Calu3 (cell line): ENCODE results near the gene LSAMP. TPM values are rescaled to one million over a fixed set of nuclear protein-coding genes. Genes with fewer than 3 reads are reported as not detected.

Experiments
- BruUV-seq: library from RNA; stranded (reverse); fragments of 400-500 nt; replicated peaks from 2 replicates; lab custom pipeline; 2021; lab: Mats Ljungman, UMichigan
- CTCF ChIA-PET: fragments of 300-600 bp; sonication (Branson Sonifier 250); formaldehyde crosslinking; loops from one replicate; lab custom pipeline; 2022; ENCODE audit warnings: antibody characterized with exemption; lab: Charles Lee
- DNase-seq: peaks from one replicate; pipeline ENCODE4 v3.0.0; 2022
- H3K27ac Mint-ChIP-seq: one replicate; pipeline ENCODE4 v1.8.0; 2022; ENCODE audit warnings: mixed read lengths; ENCODE audit not compliant: unreplicated experiment
- H3K27me3 Mint-ChIP-seq: one replicate; pipeline ENCODE4 v1.8.0; 2022; ENCODE audit warnings: mixed read lengths; ENCODE audit not compliant: unreplicated experiment
- H3K36me3 Mint-ChIP-seq: one replicate; pipeline ENCODE4 v1.8.0; 2022; ENCODE audit warnings: mild to moderate bottlenecking, moderate library complexity, mixed read lengths; ENCODE audit not compliant: insufficient read depth, unreplicated experiment
- H3K4me1 Mint-ChIP-seq: one replicate; pipeline ENCODE4 v1.8.0; 2022; ENCODE audit warnings: mild to moderate bottlenecking, low read depth, mixed read lengths; ENCODE audit not compliant: unreplicated experiment
- H3K4me3 Mint-ChIP-seq: one replicate; pipeline ENCODE4 v1.8.0; 2022; ENCODE audit warnings: mild to moderate bottlenecking, low read depth, moderate library complexity, mixed read lengths; ENCODE audit not compliant: unreplicated experiment
- H3K9me3 Mint-ChIP-seq: one replicate; pipeline ENCODE4 v1.8.0; 2022; ENCODE audit warnings: low read depth, mixed read lengths; ENCODE audit not compliant: unreplicated experiment
- CTCF ChIP-seq: fragments of 200-600 bp; IDR thresholded peaks from one replicate; pipeline ENCODE4 v1.8.0; 2022; ENCODE audit warnings: antibody characterized with exemption; ENCODE audit not compliant: unreplicated experiment
- intact Hi-C: fragments of 100-400 bp; cut with micrococcal nuclease; formaldehyde crosslinking; loops from one replicate; pipeline ENCODE4 v1.10.0; 2022; ENCODE audit not compliant: unreplicated experiment
- total RNA-seq: library from RNA; stranded (reverse); gene quantifications from 2 replicates; pipeline ENCODE4 v1.2.3, GENCODE V29; 2022

The LSAMP gene
- total RNA-seq, 1 experiment from 2014 or later, result 0.90 TPM

- intact Hi-C loops, result no loop called here
- H3K36me3 Mint-ChIP-seq, result no peaks in the 10 kb centered on the region
- no peak overlapping the region for H3K27ac Mint-ChIP-seq
- H3K27me3 Mint-ChIP-seq, result no peaks in the 10 kb centered on the region
- H3K9me3 Mint-ChIP-seq, result no peaks in the 10 kb centered on the region
- H3K4me3 Mint-ChIP-seq, result no peak overlapping the region
- H3K4me1 Mint-ChIP-seq, result no peaks in the 10 kb centered on the region
- no peak for DNase-seq
- TF ChIP-seq CTCF, result no peak
- BruUV-seq, result no TSS peak
- CTCF ChIA-PET, result no interaction called here
These were observed 202.5 kb downstream of the LSAMP start for GRCh38 chr3:116242825-116243224.

GRCh38 chr3:116241677-116242076, 203.6 kb downstream of the LSAMP start:
- Mint-ChIP-seq H3K27ac (no peak overlapping the region), H3K36me3 (no peaks in the 10 kb centered on the region), H3K9me3 (no peaks in the 10 kb centered on the region), H3K4me3 (no peak overlapping the region), H3K27me3 (no peaks in the 10 kb centered on the region), H3K4me1 (no peaks in the 10 kb centered on the region)
- CTCF ChIA-PET, result no interaction called here
- BruUV-seq, result no TSS peak
- no peak for TF ChIP-seq CTCF
- no peak for DNase-seq
- intact Hi-C loops, result no loop called here

- Mint-ChIP-seq H3K27me3 (no peaks in the 10 kb centered on the region), H3K9me3 (no peaks in the 10 kb centered on the region), H3K4me3 (no peak overlapping the region), H3K27ac (no peak overlapping the region), H3K4me1 (no peaks in the 10 kb centered on the region), H3K36me3 (no peaks in the 10 kb centered on the region)
- no peak for TF ChIP-seq CTCF
- BruUV-seq, result no TSS peak
- DNase-seq, result no peak
- intact Hi-C loops, result no loop called here
- CTCF ChIA-PET, result no interaction called here
These were observed 205.0 kb downstream of the LSAMP start for GRCh38 chr3:116240261-116240660.

- no peak for TF ChIP-seq CTCF
- intact Hi-C loops, result no loop called here
- CTCF ChIA-PET, result no interaction called here
- Mint-ChIP-seq H3K4me1 (no peaks in the 10 kb centered on the region), H3K4me3 (no peak overlapping the region), H3K36me3 (no peaks in the 10 kb centered on the region), H3K9me3 (no peaks in the 10 kb centered on the region), H3K27ac (no peak overlapping the region), H3K27me3 (no peaks in the 10 kb centered on the region)
- BruUV-seq, result no TSS peak
- DNase-seq, result no peak
These were observed 206.3 kb downstream of the LSAMP start for GRCh38 chr3:116238846-116239565.
